ENCODE measurements around the gene ITGA2. TPM values are rescaled to one million over a fixed set of nuclear protein-coding genes. Genes with fewer than 3 reads are reported as not detected.

The ITGA2 gene
- polyA plus RNA-seq, 1 donor, result 32.4 TPM

DNA sequence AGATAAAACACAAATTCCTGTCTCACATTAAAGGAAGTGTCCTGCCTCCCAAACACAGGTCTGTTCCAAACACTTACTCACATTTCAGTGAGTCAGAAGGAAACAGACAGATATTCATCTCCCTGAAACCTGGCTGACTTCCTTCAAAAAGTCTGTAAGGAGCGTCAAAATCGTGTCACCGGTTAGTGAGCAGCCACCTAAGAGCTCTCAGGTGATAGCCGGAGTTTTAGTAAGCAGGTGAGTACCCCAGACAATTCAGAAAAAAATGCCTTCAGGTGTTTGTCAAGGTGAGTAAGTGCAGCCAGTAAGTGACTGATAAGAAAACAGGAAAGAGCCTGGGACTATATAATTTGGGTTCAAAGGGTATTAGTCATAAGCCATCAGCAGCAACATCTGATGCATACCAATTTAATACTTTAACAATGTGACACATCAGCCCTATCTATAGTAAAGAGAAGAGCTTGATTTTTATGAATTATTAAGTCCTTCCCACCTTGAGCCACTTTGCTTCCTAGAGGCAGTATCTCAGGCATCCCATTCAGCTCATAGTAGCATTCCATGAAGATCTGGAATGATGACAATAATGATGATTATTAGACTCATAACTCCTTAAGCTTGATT lies 1.3 kb upstream of the ITGA2 start:
- no peak for DNase-seq

DNA sequence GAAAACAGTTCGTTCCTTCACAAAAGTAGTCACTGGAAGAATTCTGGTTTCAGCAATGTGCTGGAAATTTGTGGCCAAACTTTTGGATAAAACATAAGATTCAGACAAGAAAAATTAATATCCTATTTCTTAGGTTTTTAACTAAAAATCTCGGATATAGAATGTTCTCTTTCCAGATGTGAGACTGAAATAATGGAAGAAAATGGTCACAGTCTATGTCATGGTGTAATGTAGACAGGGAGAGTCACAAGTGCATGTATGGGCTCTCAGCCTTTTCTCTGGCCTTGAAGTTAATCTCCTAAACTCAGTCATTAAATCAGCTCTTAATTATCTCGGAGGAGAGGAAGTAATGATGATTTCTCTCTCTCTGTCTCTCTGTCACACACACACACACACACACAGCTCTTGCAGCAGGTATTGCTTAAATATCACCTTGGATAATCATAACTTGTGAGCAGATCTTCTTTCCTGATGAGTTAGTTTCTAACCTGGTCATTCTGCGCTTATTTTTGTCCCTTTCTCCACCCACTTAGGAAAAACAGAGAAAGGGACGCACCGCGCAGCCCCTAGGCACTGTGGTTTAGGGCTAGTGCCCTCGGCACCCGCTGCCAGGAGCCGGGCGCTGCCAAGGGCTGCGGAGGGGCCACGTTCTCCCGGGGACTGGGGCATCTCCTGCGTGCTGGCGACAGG lies 672 bp upstream of the ITGA2 start:
- DNase-seq, result no peak

DNA sequence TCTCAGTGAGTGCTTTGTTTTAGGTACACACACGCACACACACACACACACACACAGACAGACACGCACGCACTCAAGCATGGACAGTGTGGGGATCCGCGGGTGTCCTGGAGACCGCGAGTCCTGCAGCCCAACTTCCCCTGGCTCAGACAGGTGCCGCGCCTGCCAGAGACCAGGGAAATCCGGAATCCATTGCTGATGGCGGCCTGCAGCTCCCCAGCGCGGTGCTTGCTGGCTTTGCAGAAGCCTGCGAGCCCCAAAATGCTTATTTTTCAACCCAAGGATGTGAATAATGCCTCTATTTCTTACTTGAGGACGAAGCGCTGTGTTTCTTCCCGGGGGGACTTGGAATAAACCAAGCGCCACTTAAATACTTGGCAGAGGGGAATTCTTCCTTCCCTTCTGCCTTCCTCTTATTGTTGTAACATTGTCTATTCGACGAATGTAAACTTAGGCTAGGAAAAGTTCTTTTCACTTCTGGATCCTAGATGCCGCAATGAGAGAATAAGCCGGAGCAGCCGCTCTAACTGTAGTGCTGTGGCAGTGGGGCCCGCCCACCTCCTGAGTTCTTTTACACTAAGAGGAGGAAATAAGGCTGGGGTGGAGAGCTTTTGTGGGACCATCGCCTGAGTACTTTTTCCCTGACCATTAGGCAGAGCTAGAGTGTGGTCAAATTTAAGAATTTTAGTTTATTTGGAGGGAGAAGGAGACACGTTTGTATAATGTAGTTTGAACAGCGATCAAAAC lies 802 bp downstream of the ITGA2 start:
- DNase-seq, result peak; percentile 54

DNA sequence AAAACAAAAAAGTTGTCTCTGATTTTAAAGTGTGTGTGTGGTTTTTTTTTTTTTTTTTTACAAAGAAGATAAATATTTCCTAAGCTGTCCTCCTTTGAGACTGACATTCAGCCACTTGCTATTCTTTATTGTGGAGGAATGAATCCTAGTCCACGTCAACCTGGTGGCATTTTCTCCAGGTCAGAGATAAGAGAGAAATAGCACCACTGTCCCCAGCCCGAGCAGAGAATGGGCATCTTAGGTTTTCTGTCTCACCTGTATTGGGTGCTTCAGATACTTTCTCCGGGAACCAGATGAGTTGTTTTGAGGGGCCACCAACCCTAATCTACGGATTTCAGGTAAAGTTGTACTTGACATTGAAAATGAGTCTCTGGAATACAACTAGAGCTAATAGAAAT lies 1.4 kb downstream of the ITGA2 start:
- DNase-seq, result no peak

- DNase-seq, result no peak
These were observed 4.2 kb downstream of the ITGA2 start for GRCh38 chr5:52993367-52993766.

GRCh38 chr5:52994266-52994665 lies 5.1 kb downstream of the ITGA2 start:
- DNase-seq, result no peak

GRCh38 chr5:52995095-52995494 lies 5.9 kb downstream of the ITGA2 start:
- DNase-seq, result no peak

DNA sequence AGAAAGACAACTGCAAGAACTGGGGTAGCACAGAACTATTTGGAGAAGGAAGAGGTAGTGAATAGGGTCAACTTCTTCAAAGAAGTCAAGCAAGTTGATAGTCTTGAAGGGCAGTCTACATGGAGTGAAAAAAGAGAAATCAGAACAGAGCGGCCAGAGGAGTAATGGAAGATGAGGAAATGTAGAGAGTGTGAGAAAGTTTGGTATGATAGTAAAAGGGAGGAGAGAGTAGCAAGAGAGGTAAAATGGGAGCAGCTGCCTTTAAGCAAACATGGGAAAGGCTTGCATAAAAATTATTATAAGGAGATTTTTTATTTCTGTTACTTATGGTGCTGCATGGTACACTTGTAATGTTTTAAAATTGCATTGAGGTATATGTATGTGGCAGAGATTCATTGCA lies 6.8 kb downstream of the ITGA2 start:
- DNase-seq, result no peak

- no peak for DNase-seq
These were observed 7.8 kb downstream of the ITGA2 start for GRCh38 chr5:52996979-52997378.

DNA sequence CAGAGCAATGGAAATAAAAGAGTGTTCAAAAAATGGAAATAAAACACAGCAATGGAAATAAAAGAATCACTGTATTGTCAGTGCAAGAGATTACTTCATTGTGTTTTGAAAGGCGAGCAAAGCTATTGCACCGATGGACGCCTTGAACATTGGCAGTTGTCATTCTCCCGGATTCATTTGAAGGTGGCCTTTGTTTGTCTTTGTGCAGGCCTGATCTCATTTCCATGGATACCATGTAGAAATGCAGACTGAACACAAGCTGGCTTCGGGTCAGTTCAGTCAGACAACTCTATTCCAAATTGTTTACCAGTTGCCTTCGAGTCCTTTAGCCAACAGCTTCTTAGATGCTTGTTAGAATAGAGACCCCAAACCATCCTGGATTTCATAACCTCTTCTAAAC lies 8.3 kb downstream of the ITGA2 start:
- DNase-seq, result no peak

DNA sequence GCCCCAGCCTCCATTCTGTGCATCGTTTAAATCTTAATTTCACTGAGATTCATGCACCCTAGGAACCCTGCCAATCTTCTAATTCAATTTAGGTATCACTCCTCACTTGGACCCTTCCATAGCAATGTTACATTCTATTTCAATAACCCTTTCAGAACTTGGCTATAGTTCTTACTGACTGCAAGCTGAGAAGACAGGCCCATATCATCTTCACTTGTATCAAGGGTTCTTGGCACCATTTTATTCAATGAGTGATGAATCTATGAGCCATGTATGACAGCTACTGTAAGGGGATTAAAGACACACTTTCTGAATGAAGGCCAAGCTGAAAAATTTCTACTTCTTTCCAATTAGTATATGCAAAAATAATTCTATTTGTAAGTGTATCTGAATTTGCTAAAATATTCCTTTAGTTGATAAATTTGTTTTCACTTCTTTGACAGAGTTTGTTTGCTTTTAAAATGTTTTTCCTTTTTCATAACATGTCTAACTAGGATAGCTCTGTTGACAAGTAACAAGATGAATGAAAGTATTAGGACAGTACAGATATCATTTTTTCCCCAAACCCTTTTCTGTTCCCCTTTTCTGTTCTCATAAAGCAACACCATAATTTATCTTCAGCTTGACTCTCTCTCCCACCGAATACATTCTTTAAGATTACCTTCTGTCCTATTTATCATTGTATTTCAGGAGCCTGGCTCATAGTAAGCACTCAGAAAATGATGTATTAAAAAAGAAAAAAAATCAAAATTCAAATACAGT lies 9.6 kb downstream of the ITGA2 start:
- DNase-seq, result no peak

- DNase-seq, result no peak
These were observed 10.3 kb downstream of the ITGA2 start for GRCh38 chr5:52999344-52999949.

GRCh38 chr5:53001541-53001940 lies 12.4 kb downstream of the ITGA2 start:
- no peak for DNase-seq

DNA sequence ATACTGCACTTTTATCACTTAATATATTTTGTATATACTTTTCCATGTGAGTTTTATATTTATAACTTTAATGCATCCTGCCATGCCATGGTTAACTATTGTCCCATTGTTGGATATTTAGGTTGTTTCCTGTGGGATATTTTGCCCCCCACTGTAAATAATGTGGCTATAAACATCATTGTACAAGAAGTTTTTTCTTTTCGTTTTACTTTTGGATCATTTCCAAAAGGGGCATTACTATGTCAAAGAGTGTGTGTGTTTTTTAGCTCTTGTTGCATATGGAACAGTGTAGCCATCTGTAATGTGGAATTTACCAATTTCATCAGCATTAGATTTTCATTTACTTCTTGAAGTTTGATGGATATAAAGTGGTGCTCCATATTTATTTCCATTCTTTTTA lies 13.3 kb downstream of the ITGA2 start:
- no peak for DNase-seq

GRCh38 chr5:53003144-53003543 lies 14.0 kb downstream of the ITGA2 start:
- no peak for DNase-seq

DNA sequence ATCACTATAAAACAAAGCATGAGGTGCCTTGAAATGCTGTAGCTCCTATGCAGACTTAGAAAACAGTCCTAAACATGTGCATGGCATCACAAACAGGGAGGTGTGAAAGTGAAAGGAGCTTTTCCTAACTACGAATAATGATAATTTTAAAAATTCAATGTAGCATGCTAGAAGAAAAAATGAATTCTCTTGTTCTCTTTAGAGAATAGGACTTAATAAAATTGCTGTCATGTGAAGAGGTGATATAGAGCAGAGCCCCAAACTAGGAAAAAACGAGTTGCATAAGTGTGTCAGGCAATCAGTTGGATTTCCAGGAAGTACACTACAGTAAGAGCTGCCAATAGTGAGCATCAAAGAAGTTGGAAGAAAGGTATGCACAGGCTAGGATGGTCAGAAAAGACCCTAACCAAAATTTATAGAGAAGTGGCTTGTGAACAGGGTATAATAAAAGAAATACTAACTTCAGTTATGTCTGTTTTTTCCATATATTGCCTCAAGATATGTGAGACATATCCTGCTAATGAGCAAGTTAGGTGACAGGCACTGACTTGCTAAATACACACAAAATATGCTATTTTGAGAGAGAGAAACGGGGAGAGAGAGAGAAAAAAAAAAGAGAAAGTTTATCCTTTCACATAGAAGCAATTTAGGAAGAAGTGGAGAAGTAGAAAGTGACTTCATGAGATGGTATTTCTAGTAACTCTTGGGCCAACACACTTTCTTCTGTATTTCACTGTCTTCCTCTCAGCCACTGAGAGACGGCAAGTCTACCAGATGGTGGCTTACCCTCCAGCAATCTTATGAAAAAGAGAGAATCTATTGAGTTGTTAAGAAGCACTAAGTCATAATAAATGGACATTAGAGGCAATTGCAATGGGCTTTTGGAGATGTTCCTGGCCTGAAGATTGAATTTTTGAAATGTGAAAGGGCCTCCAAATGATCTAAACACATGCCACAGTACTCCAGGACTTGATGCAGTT lies 18.0 kb downstream of the ITGA2 start:
- DNase-seq, result no peak

GRCh38 chr5:53008751-53009150 lies 19.6 kb downstream of the ITGA2 start:
- DNase-seq, result no peak

DNA sequence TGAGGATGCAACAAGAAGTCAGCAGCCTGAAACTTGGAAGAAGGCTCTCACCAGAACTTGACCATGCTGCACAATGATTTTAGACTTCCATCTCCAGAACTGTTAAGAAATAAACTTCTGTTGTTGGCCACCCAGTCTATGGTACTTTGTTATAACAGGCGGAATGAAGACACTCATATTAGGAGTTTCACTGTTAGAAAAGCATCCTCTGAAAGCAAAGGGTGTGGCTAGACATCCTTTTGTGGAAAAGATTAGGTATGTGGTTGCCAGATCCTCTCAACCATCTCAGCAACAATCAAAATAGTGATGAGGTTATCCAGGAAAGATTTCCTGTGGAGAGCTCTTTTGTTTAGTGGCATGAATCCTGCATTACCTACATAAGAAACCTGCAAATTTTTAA lies 20.7 kb downstream of the ITGA2 start:
- DNase-seq, result no peak

DNA sequence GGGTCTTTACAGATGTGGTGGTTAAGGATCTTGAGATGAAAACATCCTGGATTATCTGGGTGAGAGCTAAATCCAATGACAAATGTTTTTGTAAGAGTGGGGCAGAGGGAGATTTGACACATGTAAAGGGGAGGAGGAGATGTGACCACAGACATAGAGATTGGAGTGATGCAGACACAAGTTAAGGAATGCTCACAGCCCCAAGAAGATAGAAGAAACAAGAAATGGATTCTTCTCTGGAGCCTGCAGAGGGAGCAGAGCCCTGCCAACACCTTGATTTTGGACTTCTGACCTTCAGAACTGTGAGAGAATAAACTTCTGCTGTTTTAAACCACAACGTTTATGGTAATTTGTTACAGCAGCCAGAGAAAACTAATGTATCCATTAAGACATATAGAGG lies 21.7 kb downstream of the ITGA2 start:
- DNase-seq, result no peak

- DNase-seq, result no peak
These were observed 22.1 kb downstream of the ITGA2 start for GRCh38 chr5:53011233-53011632.

- DNase-seq, result no peak
These were observed 24.7 kb downstream of the ITGA2 start for GRCh38 chr5:53013857-53014256.

All from left kidney (tissue), 2 donors.